HEK293 (cell line): Measurements from ENCODE around the gene INPP4B.

ENCODE experiments used
- CTCF ChIA-PET: fragments of 350-600 bp; formaldehyde crosslinking; extraction: SDS; loops from one replicate; lab custom pipeline; 2021; ENCODE audit warnings: antibody characterized with exemption; lab: Yijun Ruan, JAX
- POLR2A ChIA-PET: fragments of 300-600 bp; formaldehyde crosslinking; extraction: SDS; loops from one replicate; lab custom pipeline; 2020; ENCODE audit warnings: antibody characterized with exemption, inconsistent platforms; lab: Yijun Ruan, JAX
- H3K27ac ChIP-seq: fragments of 200-500 bp; sonication (Bioruptor generic); 2 replicates; pipeline ENCODE4 v1.5.1; 2014; ENCODE audit warnings: low read depth, low read length, control low read depth, inconsistent platforms; ENCODE audit errors: extremely low read depth
- H3K36me3 ChIP-seq, 2 experiments: fragments of 200-500 bp in 1 of 2; sonication (Bioruptor generic) in 1 of 2; 1 replicate in 1 of 2; 2 replicates in 1 of 2; pipeline ENCODE4 v1.5.1; 2014 to 2017; ENCODE audit warnings: inconsistent platforms in 2 of 2, low read length in 2 of 2; ENCODE audit not compliant: control insufficient read depth in 2 of 2, insufficient read depth in 1 of 2
- H3K4me1 ChIP-seq: fragments of 200-500 bp; sonication (Bioruptor generic); 2 replicates; pipeline ENCODE4 v1.5.1; 2014; ENCODE audit warnings: mild to moderate bottlenecking, low read length, inconsistent platforms; ENCODE audit not compliant: control insufficient read depth, insufficient read depth
- H3K4me3 ChIP-seq: 2 replicates; pipeline ENCODE4 v1.5.1; 2011; ENCODE audit warnings: low read depth, mild to moderate bottlenecking, control low read depth, low read length, moderate library complexity
- H3K9me3 ChIP-seq: fragments of 200-500 bp; sonication (Bioruptor generic); 2 replicates; pipeline ENCODE4 v1.5.1; 2014; ENCODE audit warnings: low read depth, low read length, inconsistent platforms; ENCODE audit not compliant: control insufficient read depth, insufficient read depth
- ZBTB1 ChIP-seq: fragments of 450-650 bp; formaldehyde crosslinking; IDR thresholded peaks from 2 replicates; pipeline ENCODE4 v1.5.1; 2016; ENCODE audit warnings: missing biosample characterization, missing genetic modification characterization
- ZBTB20 ChIP-seq: fragments of 450-650 bp; formaldehyde crosslinking; IDR thresholded peaks from 2 replicates; pipeline ENCODE4 v1.5.1; 2016; ENCODE audit warnings: missing biosample characterization, missing genetic modification characterization
- ZFP3 ChIP-seq: fragments of 450-650 bp; formaldehyde crosslinking; IDR thresholded peaks from 2 replicates; pipeline ENCODE4 v1.5.1; 2016; ENCODE audit warnings: low read depth, missing biosample characterization, missing genetic modification characterization
- ZFP69B ChIP-seq: fragments of 450-650 bp; formaldehyde crosslinking; IDR thresholded peaks from 2 replicates; pipeline ENCODE4 v1.5.1; 2016; ENCODE audit warnings: missing biosample characterization, missing genetic modification characterization
- ZNF174 ChIP-seq: fragments of 450-650 bp; formaldehyde crosslinking; IDR thresholded peaks from 2 replicates; pipeline ENCODE4 v1.5.0; 2017; ENCODE audit warnings: missing biosample characterization, mild to moderate bottlenecking, missing genetic modification characterization
- ZNF26 ChIP-seq: fragments of 450-650 bp; formaldehyde crosslinking; IDR thresholded peaks from 2 replicates; pipeline ENCODE4 v1.5.1; 2016; ENCODE audit warnings: missing biosample characterization, missing genetic modification characterization
- ZNF266 ChIP-seq: fragments of 450-650 bp; formaldehyde crosslinking; IDR thresholded peaks from 2 replicates; pipeline ENCODE4 v1.5.1; 2016; ENCODE audit warnings: missing biosample characterization, missing genetic modification characterization, low read depth
- ZNF354C ChIP-seq: fragments of 450-650 bp; formaldehyde crosslinking; IDR thresholded peaks from 2 replicates; pipeline ENCODE4 v1.5.1; 2016; ENCODE audit warnings: missing biosample characterization, missing genetic modification characterization, low read depth, borderline replicate concordance
- ZNF37A ChIP-seq: fragments of 450-650 bp; IDR thresholded peaks from 2 replicates; pipeline ENCODE4 v1.5.1; 2018; ENCODE audit warnings: missing biosample characterization, missing genetic modification characterization
- ZNF48 ChIP-seq: fragments of 450-650 bp; formaldehyde crosslinking; IDR thresholded peaks from 2 replicates; pipeline ENCODE4 v1.5.1; 2016; ENCODE audit warnings: missing biosample characterization, missing genetic modification characterization
- ZNF501 ChIP-seq: fragments of 450-650 bp; formaldehyde crosslinking; IDR thresholded peaks from 2 replicates; pipeline ENCODE4 v1.5.1; 2016; ENCODE audit warnings: missing biosample characterization, missing genetic modification characterization
- ZNF513 ChIP-seq: fragments of 450-650 bp; IDR thresholded peaks from 2 replicates; pipeline ENCODE4 v1.5.1; 2018; ENCODE audit warnings: missing biosample characterization, missing genetic modification characterization
- ZNF558 ChIP-seq: fragments of 450-650 bp; formaldehyde crosslinking; IDR thresholded peaks from 2 replicates; pipeline ENCODE4 v1.5.1; 2016; ENCODE audit warnings: missing biosample characterization, missing genetic modification characterization
- ZNF777 ChIP-seq: fragments of 450-650 bp; formaldehyde crosslinking; IDR thresholded peaks from 2 replicates; pipeline ENCODE4 v1.5.1; 2017; ENCODE audit warnings: missing biosample characterization, missing genetic modification characterization, borderline replicate concordance
- ZNF843 ChIP-seq: fragments of 450-650 bp; formaldehyde crosslinking; IDR thresholded peaks from 2 replicates; pipeline ENCODE4 v1.5.1; 2016; ENCODE audit warnings: missing biosample characterization, missing genetic modification characterization
- ZSCAN5A ChIP-seq: fragments of 450-650 bp; formaldehyde crosslinking; IDR thresholded peaks from 2 replicates; pipeline ENCODE4 v1.5.1; 2016; ENCODE audit warnings: missing biosample characterization, missing genetic modification characterization
- TF ChIP-seq, protein P1 (sequence below): fragments of 450-650 bp; formaldehyde crosslinking; IDR thresholded peaks from 2 replicates; pipeline ENCODE4 v1.5.1; 2016; ENCODE audit warnings: missing biosample characterization, missing genetic modification characterization
- TF ChIP-seq, protein P2 (sequence below): fragments of 450-650 bp; formaldehyde crosslinking; IDR thresholded peaks from 2 replicates; pipeline ENCODE4 v1.5.1; 2016; ENCODE audit warnings: missing biosample characterization, missing genetic modification characterization

Gene INPP4B

GRCh38 chr4:142449771-142450373 is 396.2 kb downstream of the INPP4B start (continued):
- TF ChIP-seq, protein P1, sequence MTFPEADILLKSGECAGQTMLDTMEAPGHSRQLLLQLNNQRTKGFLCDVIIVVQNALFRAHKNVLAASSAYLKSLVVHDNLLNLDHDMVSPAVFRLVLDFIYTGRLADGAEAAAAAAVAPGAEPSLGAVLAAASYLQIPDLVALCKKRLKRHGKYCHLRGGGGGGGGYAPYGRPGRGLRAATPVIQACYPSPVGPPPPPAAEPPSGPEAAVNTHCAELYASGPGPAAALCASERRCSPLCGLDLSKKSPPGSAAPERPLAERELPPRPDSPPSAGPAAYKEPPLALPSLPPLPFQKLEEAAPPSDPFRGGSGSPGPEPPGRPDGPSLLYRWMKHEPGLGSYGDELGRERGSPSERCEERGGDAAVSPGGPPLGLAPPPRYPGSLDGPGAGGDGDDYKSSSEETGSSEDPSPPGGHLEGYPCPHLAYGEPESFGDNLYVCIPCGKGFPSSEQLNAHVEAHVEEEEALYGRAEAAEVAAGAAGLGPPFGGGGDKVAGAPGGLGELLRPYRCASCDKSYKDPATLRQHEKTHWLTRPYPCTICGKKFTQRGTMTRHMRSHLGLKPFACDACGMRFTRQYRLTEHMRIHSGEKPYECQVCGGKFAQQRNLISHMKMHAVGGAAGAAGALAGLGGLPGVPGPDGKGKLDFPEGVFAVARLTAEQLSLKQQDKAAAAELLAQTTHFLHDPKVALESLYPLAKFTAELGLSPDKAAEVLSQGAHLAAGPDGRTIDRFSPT, result no peak
- TF ChIP-seq ZNF37A (tag by site-specific recombination) (no peak), ZNF266 (no peak), ZNF354C (tag by site-specific recombination) (no peak), ZNF48 (tag by site-specific recombination) (no peak), ZNF777 (tag by site-specific recombination) (no peak), ZNF501 (tag by site-specific recombination) (no peak)
- TF ChIP-seq, all 188 proteins: peak for 0

GRCh38 chr4:142447009-142447408 is 399.1 kb downstream of the INPP4B start:
- no peak overlapping the region for H3K27ac ChIP-seq
- TF ChIP-seq ZNF558 (tag by site-specific recombination) (no peak), ZBTB20 (tag by site-specific recombination) (no peak), ZBTB1 (tag by site-specific recombination) (no peak), ZNF174 (tag by site-specific recombination) (no peak), ZFP69B (no peak), ZFP3 (tag by site-specific recombination) (no peak), ZNF48 (tag by site-specific recombination) (no peak), ZSCAN5A (tag by site-specific recombination) (no peak), ZNF843 (no peak), ZNF26 (tag by site-specific recombination) (no peak), ZNF513 (tag by site-specific recombination) (no peak)
- TF ChIP-seq, protein P2, sequence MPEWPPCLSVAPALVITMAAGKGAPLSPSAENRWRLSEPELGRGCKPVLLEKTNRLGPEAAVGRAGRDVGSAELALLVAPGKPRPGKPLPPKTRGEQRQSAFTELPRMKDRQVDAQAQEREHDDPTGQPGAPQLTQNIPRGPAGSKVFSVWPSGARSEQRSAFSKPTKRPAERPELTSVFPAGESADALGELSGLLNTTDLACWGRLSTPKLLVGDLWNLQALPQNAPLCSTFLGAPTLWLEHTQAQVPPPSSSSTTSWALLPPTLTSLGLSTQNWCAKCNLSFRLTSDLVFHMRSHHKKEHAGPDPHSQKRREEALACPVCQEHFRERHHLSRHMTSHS, result no peak
- H3K9me3 ChIP-seq, result no peaks in the 10 kb centered on the region
- no peaks in the 10 kb centered on the region for H3K36me3 ChIP-seq
- no peak overlapping the region for H3K4me3 ChIP-seq
- CTCF ChIA-PET, result interaction anchor here (1.1 kb wide), 1 partner anchor 23 kb away, joined by 3 read pairs; no protein-coding TSS in a partner anchor
- H3K4me1 ChIP-seq, result no peaks in the 10 kb centered on the region
- POLR2A ChIA-PET, result no interaction called here
